Measurements from ENCODE around the gene TMC7. TPM values are rescaled to one million over a fixed set of nuclear protein-coding genes. Genes with fewer than 3 reads are reported as not detected.
"Not testable (repeated sequence)": the region's sequence is repeated elsewhere in the genome, so short reads cannot be mapped to it uniquely, and the experiment has no call there.

Gene TMC7
- total and polyA plus RNA-seq, 2 donors (not counting 3 experiments of a cell fraction or from before 2014, with no cell fraction given), result 5.7 to 7.0 TPM

DNA sequence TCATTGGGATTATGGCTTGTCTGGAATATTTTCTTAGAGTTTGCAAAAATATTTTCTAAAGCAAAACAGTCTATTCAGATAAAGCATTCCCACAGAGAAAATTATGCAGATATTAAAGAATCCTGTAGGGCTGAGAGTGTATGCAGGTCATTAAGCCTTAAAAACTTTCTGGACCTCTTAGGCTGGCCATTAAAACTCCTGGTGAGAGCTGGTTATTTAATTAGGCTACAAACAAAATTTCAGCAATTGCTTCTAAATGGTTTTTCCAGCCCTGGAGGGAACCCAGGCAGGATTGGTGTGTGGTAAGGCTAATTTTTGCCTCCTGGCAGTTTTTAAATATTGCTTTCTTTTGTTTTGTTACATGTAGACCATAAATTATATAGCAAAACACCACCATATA, 30.2 kb upstream of the TMC7 start:
- dilution Hi-C loops (cut with MboI; ENCODE audit: extremely low pct_ligation_motif_present, low sequenced_read_pairs), result no loop called here
- POLR2A ChIA-PET, result no interaction called here
- FAIRE-seq, result no peak

DNA sequence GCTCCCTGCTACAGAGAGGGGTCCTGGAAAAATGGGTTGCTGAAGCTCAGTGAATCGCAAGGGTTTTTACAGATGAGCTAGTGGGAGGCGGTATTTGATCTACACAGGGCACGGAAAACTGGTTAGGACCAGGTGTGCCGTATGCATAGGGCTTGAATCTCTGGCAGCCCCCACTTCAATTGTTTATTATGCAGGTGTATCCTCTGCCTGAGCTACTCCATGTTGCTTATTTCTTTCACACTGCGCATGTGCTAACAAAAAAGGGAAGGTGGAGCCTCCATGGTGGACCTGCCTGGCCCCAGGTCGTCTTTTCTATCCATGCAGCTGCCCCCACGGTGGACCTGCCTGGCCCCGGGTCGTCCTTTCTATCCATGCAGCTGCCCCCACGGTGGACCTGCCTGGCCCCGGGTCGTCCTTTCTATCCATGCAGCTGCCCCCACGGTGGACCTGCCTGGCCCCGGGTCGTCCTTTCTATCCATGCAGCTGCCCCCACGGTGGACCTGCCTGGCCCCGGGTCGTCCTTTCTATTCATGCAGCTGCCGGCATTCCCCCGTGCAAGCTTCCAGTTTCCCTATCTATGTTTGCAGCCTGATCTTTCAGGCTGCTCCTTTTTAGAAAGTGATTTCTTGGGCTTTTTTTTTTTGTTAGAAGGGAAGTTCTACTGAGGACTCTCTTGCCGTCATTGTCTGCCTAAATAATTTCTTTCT, 27.7 kb upstream of the TMC7 start:
- intact Hi-C loops (cut with micrococcal nuclease); H3K27ac ChIP-seq (ENCODE audit: insufficient read depth, low read depth, low read length); H3K9me1 ChIP-seq (replicated peaks; ENCODE audit: control insufficient read depth, extremely low read depth, insufficient read depth, low read length); H3K9ac ChIP-seq (replicated peaks; ENCODE audit: extremely low read depth, insufficient read depth, low read length); BruUV-seq (replicated peaks); dilution Hi-C loops (cut with MboI; ENCODE audit: extremely low pct_ligation_motif_present, low sequenced_read_pairs); H3K4me2 ChIP-seq (ENCODE audit: insufficient read depth, low read length); H3K9me3 ChIP-seq (replicated peaks; ENCODE audit: control insufficient read depth, insufficient read depth, low read length); FAIRE-seq; DNase-seq (ENCODE audit: low read depth, low spot score); H3K4me1 ChIP-seq (ENCODE audit: control insufficient read depth, extremely low read depth, insufficient read depth, low read length); H3K27me3 ChIP-seq (ENCODE audit: control insufficient read depth in 2 of 2, insufficient read depth in 2 of 2, low read length in 2 of 2); H3K79me2 ChIP-seq (ENCODE audit: control insufficient read depth, insufficient read depth, low read length); H4K20me1 ChIP-seq (replicated peaks; ENCODE audit: control insufficient read depth, extremely low read depth, insufficient read depth, low read length); H3K4me3 ChIP-seq (replicated peaks in 1 of 3; ENCODE audit: insufficient read depth in 1 of 3, low read depth in 1 of 3, low read length in 3 of 3); H3K36me3 ChIP-seq (ENCODE audit: control insufficient read depth in 2 of 2, extremely low read depth in 1 of 2, insufficient read depth in 2 of 2, low read length in 2 of 2); POLR2A ChIA-PET; H2AFZ ChIP-seq (ENCODE audit: low read depth, low read length): not testable (repeated sequence)
- CTCF ChIA-PET, result interaction anchor here (0.8 to 1.5 kb wide), 4 partner anchors 11 to 48 kb away, joined by 4 to 7 read pairs (median 4); no protein-coding TSS in a partner anchor

More for the DNA sequence above, 30.2 kb upstream of the TMC7 start:
- no TSS peak for BruUV-seq (replicated peaks)
- Histone ChIP-seq H4K20me1 (replicated peaks; ENCODE audit: control insufficient read depth, extremely low read depth, insufficient read depth, low read length) (no peaks in the 10 kb centered on the region), H3K9ac (replicated peaks; ENCODE audit: extremely low read depth, insufficient read depth, low read length) (no peak overlapping the region), H3K4me1 (ENCODE audit: control insufficient read depth, extremely low read depth, insufficient read depth, low read length) (no peaks in the 10 kb centered on the region), H3K4me3 (replicated peaks in 1 of 3; ENCODE audit: insufficient read depth in 1 of 3, low read depth in 1 of 3, low read length in 3 of 3) (no peak overlapping the region), H3K9me3 (replicated peaks; ENCODE audit: control insufficient read depth, insufficient read depth, low read length) (no peaks in the 10 kb centered on the region), H3K4me2 (ENCODE audit: insufficient read depth, low read length) (no peak overlapping the region), H3K9me1 (replicated peaks; ENCODE audit: control insufficient read depth, extremely low read depth, insufficient read depth, low read length) (no peaks in the 10 kb centered on the region), H3K79me2 (ENCODE audit: control insufficient read depth, insufficient read depth, low read length) (no peaks in the 10 kb centered on the region), H2AFZ (ENCODE audit: low read depth, low read length) (no peak overlapping the region), H3K27ac (ENCODE audit: insufficient read depth, low read depth, low read length) (no peak overlapping the region), H3K27me3 (ENCODE audit: control insufficient read depth in 2 of 2, insufficient read depth in 2 of 2, low read length in 2 of 2) (peaks cover 3 to 4% of the 10 kb centered on the region in 2 experiments), H3K36me3 (ENCODE audit: control insufficient read depth in 2 of 2, extremely low read depth in 1 of 2, insufficient read depth in 2 of 2, low read length in 2 of 2) (no peaks in the 10 kb centered on the region)
- intact Hi-C loops (cut with micrococcal nuclease), result no loop called here
- CTCF ChIA-PET, result interaction anchor here (1.6 kb wide), 1 partner anchor 20 kb away, joined by 5 read pairs; no protein-coding TSS in a partner anchor
- no peak for TF ChIP-seq EZH2 (IDR thresholded peaks at IDR 0.05; ENCODE audit: borderline replicate concordance, low read depth, low read length, severe bottlenecking)
- no peak for TF ChIP-seq POLR2A (IDR thresholded peaks at IDR 0.05; ENCODE audit: low read depth, low read length)
- TF ChIP-seq MYC (IDR thresholded peaks at IDR 0.05; ENCODE audit: low read depth, low read length), result no peak
- TF ChIP-seq, protein P1, sequence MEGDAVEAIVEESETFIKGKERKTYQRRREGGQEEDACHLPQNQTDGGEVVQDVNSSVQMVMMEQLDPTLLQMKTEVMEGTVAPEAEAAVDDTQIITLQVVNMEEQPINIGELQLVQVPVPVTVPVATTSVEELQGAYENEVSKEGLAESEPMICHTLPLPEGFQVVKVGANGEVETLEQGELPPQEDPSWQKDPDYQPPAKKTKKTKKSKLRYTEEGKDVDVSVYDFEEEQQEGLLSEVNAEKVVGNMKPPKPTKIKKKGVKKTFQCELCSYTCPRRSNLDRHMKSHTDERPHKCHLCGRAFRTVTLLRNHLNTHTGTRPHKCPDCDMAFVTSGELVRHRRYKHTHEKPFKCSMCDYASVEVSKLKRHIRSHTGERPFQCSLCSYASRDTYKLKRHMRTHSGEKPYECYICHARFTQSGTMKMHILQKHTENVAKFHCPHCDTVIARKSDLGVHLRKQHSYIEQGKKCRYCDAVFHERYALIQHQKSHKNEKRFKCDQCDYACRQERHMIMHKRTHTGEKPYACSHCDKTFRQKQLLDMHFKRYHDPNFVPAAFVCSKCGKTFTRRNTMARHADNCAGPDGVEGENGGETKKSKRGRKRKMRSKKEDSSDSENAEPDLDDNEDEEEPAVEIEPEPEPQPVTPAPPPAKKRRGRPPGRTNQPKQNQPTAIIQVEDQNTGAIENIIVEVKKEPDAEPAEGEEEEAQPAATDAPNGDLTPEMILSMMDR (IDR thresholded peaks at IDR 0.05; ENCODE audit: extremely low read depth in 1 of 2, insufficient read depth in 1 of 2, low read depth in 1 of 2, low read length in 2 of 2), result no peak
- TF ChIP-seq GATA2 (IDR thresholded peaks at IDR 0.05; ENCODE audit: insufficient read depth, insufficient read length, low read depth, low read length), result no peak
- TF ChIP-seq FOS (IDR thresholded peaks at IDR 0.05; ENCODE audit: borderline replicate concordance, insufficient read depth, low read length), result no peak
- TF ChIP-seq, protein P2, sequence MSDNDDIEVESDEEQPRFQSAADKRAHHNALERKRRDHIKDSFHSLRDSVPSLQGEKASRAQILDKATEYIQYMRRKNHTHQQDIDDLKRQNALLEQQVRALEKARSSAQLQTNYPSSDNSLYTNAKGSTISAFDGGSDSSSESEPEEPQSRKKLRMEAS (IDR thresholded peaks at IDR 0.05; ENCODE audit: insufficient read depth, insufficient read length), result no peak
- TF ChIP-seq JUN (IDR thresholded peaks at IDR 0.05; ENCODE audit: borderline replicate concordance, insufficient read depth, insufficient read length, low read depth), result no peak
- no peak for TF ChIP-seq POLR2AphosphoS5 (IDR thresholded peaks at IDR 0.05; ENCODE audit: insufficient read depth, low read depth, low read length)
- DNase-seq (ENCODE audit: low read depth, low spot score), result no peak
